T-helper 9 cell (primary cell): ENCODE measurements around the gene PTPRT.

Experiments
- DNase-seq: peaks from one replicate; pipeline ENCODE4 v3.0.0-alpha.2; 2020

PTPRT gene

GRCh38 chr20:42350521-42350920, 839.2 kb downstream of the PTPRT start:
- DNase-seq = no peak

- no peak for DNase-seq
Measured at GRCh38 chr20:42346189-42347170, 843.2 kb downstream of the PTPRT start.

GRCh38 chr20:42341654-42342053, 848.1 kb downstream of the PTPRT start:
- DNase-seq = no peak

GRCh38 chr20:42340368-42340767, 849.3 kb downstream of the PTPRT start:
- DNase-seq = no peak

GRCh38 chr20:42338294-42339201, 851.2 kb downstream of the PTPRT start:
- DNase-seq = no peak

- DNase-seq = no peak
Measured at GRCh38 chr20:42336576-42336975, 853.1 kb downstream of the PTPRT start.

GRCh38 chr20:42319252-42320013, 870.3 kb downstream of the PTPRT start:
- DNase-seq = no peak

- DNase-seq = no peak
Measured at GRCh38 chr20:42313704-42314103, 876.0 kb downstream of the PTPRT start.

- DNase-seq = no peak
Measured at GRCh38 chr20:42309050-42309449, 880.7 kb downstream of the PTPRT start.

GRCh38 chr20:42308171-42308570, 881.5 kb downstream of the PTPRT start:
- DNase-seq = no peak

- no peak for DNase-seq
Measured at GRCh38 chr20:42295592-42295991, 894.1 kb downstream of the PTPRT start.

- DNase-seq = no peak
Measured at GRCh38 chr20:42294976-42295375, 894.7 kb downstream of the PTPRT start.

- no peak for DNase-seq
Measured at GRCh38 chr20:42281801-42282200, 907.9 kb downstream of the PTPRT start.

GRCh38 chr20:42276718-42277602, 912.7 kb downstream of the PTPRT start:
- no peak for DNase-seq

- DNase-seq = no peak
Measured at GRCh38 chr20:42274986-42275385, 914.7 kb downstream of the PTPRT start.

- no peak for DNase-seq
Measured at GRCh38 chr20:42272516-42272915, 917.2 kb downstream of the PTPRT start.

GRCh38 chr20:42270539-42270938, 919.2 kb downstream of the PTPRT start:
- DNase-seq = no peak

GRCh38 chr20:42267793-42268384, 921.8 kb downstream of the PTPRT start:
- DNase-seq = no peak

- no peak for DNase-seq
Measured at GRCh38 chr20:42261766-42262270, 927.9 kb downstream of the PTPRT start.

GRCh38 chr20:42260184-42260583, 929.5 kb downstream of the PTPRT start:
- no peak for DNase-seq

GRCh38 chr20:42259389-42259788, 930.3 kb downstream of the PTPRT start:
- DNase-seq = no peak
